Measurements from ENCODE around the gene KIF26B. TPM values are rescaled to one million over a fixed set of nuclear protein-coding genes. Genes with fewer than 3 reads are reported as not detected.

KIF26B gene
- total and polyA plus RNA-seq, 7 donors: 0.01 to 0.32 (median 0.06) TPM

DNA sequence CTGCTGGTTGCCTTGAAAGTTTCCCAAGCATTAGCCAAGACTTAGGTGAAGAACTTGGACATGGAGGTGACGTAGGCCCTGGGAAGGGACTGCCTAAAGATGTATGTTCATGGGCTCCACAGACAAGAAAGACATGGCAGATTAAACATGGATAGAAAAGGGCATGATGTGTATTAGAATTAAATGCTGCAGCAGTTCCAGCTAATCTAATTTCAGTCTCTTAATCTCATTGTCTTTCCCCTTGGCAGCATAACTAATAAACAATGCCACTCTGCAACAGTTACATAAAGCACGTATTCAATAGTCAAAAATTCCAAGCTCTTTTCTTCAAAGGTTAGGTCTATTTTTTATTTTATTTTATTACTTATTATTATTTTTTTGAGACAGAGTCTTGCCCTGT is 251.6 kb downstream of the KIF26B start:
- intact Hi-C loops (cut with DNase I): no loop called here
- ATAC-seq: no peak
- no peaks in the 10 kb centered on the region for H3K4me1 ChIP-seq
- H3K27me3 ChIP-seq (ENCODE audit: insufficient read depth in 3 of 3, low read length in 2 of 3): peaks cover 0 to 4% (median 0%) of the 10 kb centered on the region in 3 donors
- 87 to 91% (median 88%) methylated on average over 2 of the region's 2 CpGs for WGBS, 3 donors
- H3K9me3 ChIP-seq: no peaks in the 10 kb centered on the region
- H3K36me3 ChIP-seq (ENCODE audit: insufficient read depth in 1 of 2, low read depth in 1 of 2): no peaks in the 10 kb centered on the region
- H3K27ac ChIP-seq: no peak overlapping the region
- DNase-seq: no peak
- H3K4me3 ChIP-seq: no peak overlapping the region
- TF ChIP-seq, protein P1, sequence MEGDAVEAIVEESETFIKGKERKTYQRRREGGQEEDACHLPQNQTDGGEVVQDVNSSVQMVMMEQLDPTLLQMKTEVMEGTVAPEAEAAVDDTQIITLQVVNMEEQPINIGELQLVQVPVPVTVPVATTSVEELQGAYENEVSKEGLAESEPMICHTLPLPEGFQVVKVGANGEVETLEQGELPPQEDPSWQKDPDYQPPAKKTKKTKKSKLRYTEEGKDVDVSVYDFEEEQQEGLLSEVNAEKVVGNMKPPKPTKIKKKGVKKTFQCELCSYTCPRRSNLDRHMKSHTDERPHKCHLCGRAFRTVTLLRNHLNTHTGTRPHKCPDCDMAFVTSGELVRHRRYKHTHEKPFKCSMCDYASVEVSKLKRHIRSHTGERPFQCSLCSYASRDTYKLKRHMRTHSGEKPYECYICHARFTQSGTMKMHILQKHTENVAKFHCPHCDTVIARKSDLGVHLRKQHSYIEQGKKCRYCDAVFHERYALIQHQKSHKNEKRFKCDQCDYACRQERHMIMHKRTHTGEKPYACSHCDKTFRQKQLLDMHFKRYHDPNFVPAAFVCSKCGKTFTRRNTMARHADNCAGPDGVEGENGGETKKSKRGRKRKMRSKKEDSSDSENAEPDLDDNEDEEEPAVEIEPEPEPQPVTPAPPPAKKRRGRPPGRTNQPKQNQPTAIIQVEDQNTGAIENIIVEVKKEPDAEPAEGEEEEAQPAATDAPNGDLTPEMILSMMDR (IDR thresholded peaks at IDR 0.05): no peak

DNA sequence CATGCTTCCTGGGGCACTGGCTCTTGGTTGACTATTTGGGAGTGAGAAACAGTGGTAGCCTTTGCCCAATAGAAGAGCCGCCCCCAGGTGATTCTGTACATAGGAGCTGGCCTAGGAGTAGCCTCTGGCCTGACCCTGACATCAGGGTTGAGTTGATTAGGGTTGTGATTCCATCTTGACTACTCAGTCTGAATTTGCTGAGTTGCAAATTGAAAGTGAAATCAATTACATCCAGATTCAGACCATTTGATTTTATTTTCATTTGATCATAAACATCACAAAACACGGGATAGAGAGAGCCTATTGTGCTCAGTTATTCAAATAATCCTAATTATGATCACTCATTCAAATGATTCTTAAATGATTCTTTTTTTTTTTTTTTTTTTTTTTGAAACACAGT is 253.2 kb downstream of the KIF26B start:
- intact Hi-C loops (cut with DNase I): no loop called here
- Histone ChIP-seq H3K27me3 (ENCODE audit: insufficient read depth in 3 of 3, low read length in 2 of 3) (no peaks in the 10 kb centered on the region), H3K4me3 (no peak overlapping the region), H3K27ac (no peak overlapping the region), H3K9me3 (no peaks in the 10 kb centered on the region), H3K4me1 (no peaks in the 10 kb centered on the region), H3K36me3 (ENCODE audit: insufficient read depth in 1 of 2, low read depth in 1 of 2) (no peaks in the 10 kb centered on the region)
- WGBS, 3 donors: 91 to 95% (median 92%) methylated on average over 2 of the region's 2 CpGs
- TF ChIP-seq, protein P1 (IDR thresholded peaks at IDR 0.05): no peak
- no peak for DNase-seq
- no peak for ATAC-seq

DNA sequence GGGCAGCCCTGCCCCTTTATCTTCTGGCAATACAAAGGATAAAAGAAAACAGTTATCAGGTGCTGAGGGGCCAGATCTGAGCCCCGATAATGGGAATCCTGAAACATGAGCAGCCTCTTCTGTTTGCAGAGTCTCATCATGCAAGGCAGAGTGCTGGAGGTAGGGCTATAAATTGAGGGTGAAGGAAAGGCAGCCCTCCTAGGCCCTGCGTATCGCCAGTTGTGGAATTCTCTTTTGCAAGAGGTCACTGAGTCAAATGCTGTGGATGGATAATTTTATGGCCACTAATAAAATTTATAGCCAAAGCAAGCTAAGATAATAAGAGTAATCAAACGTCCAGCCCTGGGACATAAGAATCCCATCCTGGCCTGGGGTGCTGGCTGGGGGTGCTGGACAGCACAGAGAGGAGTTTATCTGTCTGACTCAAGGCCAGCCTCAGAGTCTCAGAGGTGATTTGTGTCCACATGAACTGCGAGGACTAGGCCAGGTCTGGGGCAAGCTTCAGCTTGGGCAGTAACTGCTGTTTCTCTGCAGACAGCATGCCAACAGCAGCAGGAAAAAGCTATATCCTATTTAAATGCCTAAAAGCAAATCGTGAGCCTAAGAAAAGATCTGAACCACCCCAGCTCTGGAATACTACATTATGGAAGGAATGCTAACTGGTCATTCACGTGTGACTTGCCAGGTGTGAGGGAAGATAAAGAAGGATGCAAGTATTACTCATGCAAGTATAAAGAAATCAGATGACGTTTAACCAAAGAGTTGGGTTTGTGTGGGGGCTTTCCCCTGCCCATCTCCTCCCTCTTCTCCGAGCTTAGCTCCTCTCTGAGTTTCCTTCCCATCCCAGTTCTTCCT is 254.8 kb downstream of the KIF26B start:
- intact Hi-C loops (cut with DNase I): no loop called here
- Histone ChIP-seq H3K4me1 (no peaks in the 10 kb centered on the region), H3K9me3 (no peaks in the 10 kb centered on the region), H3K36me3 (ENCODE audit: insufficient read depth in 1 of 2, low read depth in 1 of 2) (no peaks in the 10 kb centered on the region), H3K4me3 (no peak overlapping the region), H3K27me3 (ENCODE audit: insufficient read depth in 3 of 3, low read length in 2 of 3) (no peaks in the 10 kb centered on the region), H3K27ac (no peak overlapping the region)
- WGBS, 3 donors: 71 to 72% (median 71%) methylated on average over 9 of the region's 9 CpGs
- no peak for ATAC-seq
- TF ChIP-seq, protein P1 (IDR thresholded peaks at IDR 0.05): no peak
- DNase-seq: no peak

DNA sequence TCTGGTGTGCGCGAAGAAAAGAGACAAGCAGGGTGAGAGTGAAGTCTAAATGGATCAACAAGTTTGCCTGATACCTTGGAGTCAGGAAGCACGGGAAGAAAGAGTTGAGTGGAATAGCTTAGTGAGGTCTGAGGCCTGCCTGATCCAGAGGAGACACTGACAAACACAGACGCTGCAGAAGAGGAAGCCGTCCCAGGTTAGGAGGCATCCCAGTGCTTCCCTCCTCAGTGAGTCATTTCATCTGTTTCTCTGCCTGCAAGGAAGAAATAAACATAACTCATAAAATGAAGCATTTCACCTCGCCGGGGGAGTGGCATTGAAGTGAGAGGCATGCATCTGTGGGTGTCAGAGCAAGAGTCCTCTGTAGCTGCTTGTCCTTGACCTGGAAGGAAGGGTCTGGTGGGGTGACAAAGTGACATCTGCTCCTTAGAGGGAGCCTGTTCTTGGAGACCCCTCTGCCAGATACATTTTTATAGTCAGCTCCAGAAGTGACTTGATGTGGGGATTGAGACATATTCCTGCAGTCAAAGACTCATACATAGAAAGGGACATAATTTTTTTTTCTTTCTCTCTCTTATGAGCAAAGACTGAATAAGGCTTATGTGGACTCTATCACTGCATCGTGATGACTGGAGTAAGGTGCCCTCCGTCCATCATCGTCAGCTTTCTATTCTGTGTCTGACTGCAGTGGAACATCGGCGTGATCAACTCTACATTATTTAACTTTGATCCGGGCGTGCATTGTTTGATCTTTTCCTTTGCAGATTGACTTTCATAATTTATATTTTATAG is 256.7 kb downstream of the KIF26B start:
- WGBS, 3 donors: 73 to 86% (median 81%) methylated on average over 14 of the region's 14 CpGs

More for the DNA sequence above, 256.7 kb downstream of the KIF26B start:
- Histone ChIP-seq H3K4me1 (no peaks in the 10 kb centered on the region), H3K9me3 (no peaks in the 10 kb centered on the region), H3K4me3 (no peak overlapping the region), H3K36me3 (ENCODE audit: insufficient read depth in 1 of 2, low read depth in 1 of 2) (no peaks in the 10 kb centered on the region), H3K27ac (no peak overlapping the region), H3K27me3 (ENCODE audit: insufficient read depth in 3 of 3, low read length in 2 of 3) (peaks cover 0 to 2% (median 0%) of the 10 kb centered on the region in 3 donors)
- intact Hi-C loops (cut with DNase I): no loop called here
- DNase-seq (no peak), ATAC-seq (no peak)
- TF ChIP-seq, protein P1 (IDR thresholded peaks at IDR 0.05): no peak
